Suprapubic skin (tissue), 4 donors: Measurements from ENCODE around the gene GPRC5C. TPM values are rescaled to one million over a fixed set of nuclear protein-coding genes. Genes with fewer than 3 reads are reported as not detected.

Experiments
- DNase-seq, 2 donors: peaks; one replicate each; pipeline ENCODE4 v3.0.0-alpha.2; 2019; ENCODE audit warnings: low spot score in 2 of 2
- H3K27ac ChIP-seq: fragments of 200-600 bp; sonication (generic); one replicate; pipeline ENCODE4 v1.5.1; 2019
- H3K27me3 ChIP-seq: fragments of 200-600 bp; sonication (generic); one replicate; pipeline ENCODE4 v1.5.1; 2019
- H3K36me3 ChIP-seq: fragments of 200-600 bp; sonication (generic); one replicate; pipeline ENCODE4 v1.5.1; 2019
- H3K4me1 ChIP-seq: fragments of 200-600 bp; sonication (generic); one replicate; pipeline ENCODE4 v1.5.1; 2019
- H3K4me3 ChIP-seq: fragments of 200-600 bp; sonication (generic); one replicate; pipeline ENCODE4 v1.5.1; 2019; ENCODE audit warnings: mild to moderate bottlenecking
- H3K9me3 ChIP-seq: fragments of 200-600 bp; sonication (generic); one replicate; pipeline ENCODE4 v1.5.1; 2019
- EP300 ChIP-seq: sonication (generic); formaldehyde crosslinking; IDR thresholded peaks from one replicate; pipeline ENCODE4 v1.6.1; 2017; ENCODE audit warnings: antibody characterized with exemption
- POLR2A ChIP-seq, 2 donors: fragments of 450-650 bp; IDR thresholded peaks; one replicate each; pipeline ENCODE4 v1.6.1; 2017; ENCODE audit warnings: antibody characterized with exemption in 2 of 2, mild to moderate bottlenecking in 2 of 2, moderate library complexity in 2 of 2
- POLR2AphosphoS5 ChIP-seq, 3 donors: sonication (generic); formaldehyde crosslinking; IDR thresholded peaks; one replicate each; pipeline ENCODE4 v1.6.1; 2017; ENCODE audit warnings: antibody characterized with exemption in 3 of 3
- WGBS: methylation state at CpG from one replicate; pipeline ENCODE4 v1.1.5; 2018; 5-methylcytosine and 5-hydroxymethylcytosine counted together
- total RNA-seq, 4 donors: library from RNA; depleted of rRNA; stranded (reverse); fragments of >200 nt; gene quantifications; one replicate each; pipeline ENCODE4 v1.1.0, GENCODE V29; 2016
- TF ChIP-seq, protein P1 (sequence below), 2 donors: fragments of 200-600 bp in 1 of 2; fragments of 450-650 bp in 1 of 2; sonication (generic) in 1 of 2; IDR thresholded peaks; one replicate each; pipeline ENCODE4 v1.5.1; 2016 to 2019; ENCODE audit warnings: antibody characterized with exemption in 2 of 2, mild to moderate bottlenecking in 1 of 2, moderate library complexity in 1 of 2

GPRC5C gene
- total RNA-seq, 4 donors from 2014 or later, result 72.0 to 106 (median 91.5) TPM

GRCh38 chr17:74467221-74467951 lies 35.5 kb downstream of the GPRC5C start:
- TF ChIP-seq EP300 (no peak), POLR2A (IDR thresholded peaks at IDR 0.05) (no peak), POLR2AphosphoS5 (IDR thresholded peaks at IDR 0.05) (no peak)
- TF ChIP-seq, protein P1, sequence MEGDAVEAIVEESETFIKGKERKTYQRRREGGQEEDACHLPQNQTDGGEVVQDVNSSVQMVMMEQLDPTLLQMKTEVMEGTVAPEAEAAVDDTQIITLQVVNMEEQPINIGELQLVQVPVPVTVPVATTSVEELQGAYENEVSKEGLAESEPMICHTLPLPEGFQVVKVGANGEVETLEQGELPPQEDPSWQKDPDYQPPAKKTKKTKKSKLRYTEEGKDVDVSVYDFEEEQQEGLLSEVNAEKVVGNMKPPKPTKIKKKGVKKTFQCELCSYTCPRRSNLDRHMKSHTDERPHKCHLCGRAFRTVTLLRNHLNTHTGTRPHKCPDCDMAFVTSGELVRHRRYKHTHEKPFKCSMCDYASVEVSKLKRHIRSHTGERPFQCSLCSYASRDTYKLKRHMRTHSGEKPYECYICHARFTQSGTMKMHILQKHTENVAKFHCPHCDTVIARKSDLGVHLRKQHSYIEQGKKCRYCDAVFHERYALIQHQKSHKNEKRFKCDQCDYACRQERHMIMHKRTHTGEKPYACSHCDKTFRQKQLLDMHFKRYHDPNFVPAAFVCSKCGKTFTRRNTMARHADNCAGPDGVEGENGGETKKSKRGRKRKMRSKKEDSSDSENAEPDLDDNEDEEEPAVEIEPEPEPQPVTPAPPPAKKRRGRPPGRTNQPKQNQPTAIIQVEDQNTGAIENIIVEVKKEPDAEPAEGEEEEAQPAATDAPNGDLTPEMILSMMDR (IDR thresholded peaks at IDR 0.05), result no peak
- H3K4me3 ChIP-seq, result peak overlapping the region; percentile 34
- H3K36me3 ChIP-seq, result no peaks in the 10 kb centered on the region
- no peaks in the 10 kb centered on the region for H3K9me3 ChIP-seq
- H3K27me3 ChIP-seq, result peaks cover 40% of the 10 kb centered on the region
- no peak overlapping the region for H3K27ac ChIP-seq
- 54% methylated on average over 21 of the region's 21 CpGs for WGBS
- peaks cover 5% of the 10 kb centered on the region for H3K4me1 ChIP-seq
- DNase-seq, result no peak

- no peak overlapping the region for H3K27ac ChIP-seq
- no peaks in the 10 kb centered on the region for H3K9me3 ChIP-seq
- peaks cover 5% of the 10 kb centered on the region for H3K4me1 ChIP-seq
- peaks cover 61% of the 10 kb centered on the region for H3K27me3 ChIP-seq
- no peaks in the 10 kb centered on the region for H3K36me3 ChIP-seq
- no peak for TF ChIP-seq POLR2AphosphoS5 (IDR thresholded peaks at IDR 0.05)
- TF ChIP-seq, protein P1 (IDR thresholded peaks at IDR 0.05), result no peak
- no peak for TF ChIP-seq EP300
- no peak for TF ChIP-seq POLR2A (IDR thresholded peaks at IDR 0.05)
- no peak overlapping the region for H3K4me3 ChIP-seq
- whole genome bisulfite sequencing, result 95% methylated on average over 3 of the region's 3 CpGs
- DNase-seq, result no peak
Observed at GRCh38 chr17:74471341-74471740, 39.5 kb downstream of the GPRC5C start.

- Histone ChIP-seq H3K4me3 (no peak overlapping the region), H3K36me3 (no peaks in the 10 kb centered on the region), H3K27ac (no peak overlapping the region), H3K4me1 (no peaks in the 10 kb centered on the region), H3K9me3 (no peaks in the 10 kb centered on the region), H3K27me3 (peaks cover 54% of the 10 kb centered on the region)
- 82% methylated on average over 4 of the region's 4 CpGs for WGBS
- TF ChIP-seq POLR2A (IDR thresholded peaks at IDR 0.05) (no peak), POLR2AphosphoS5 (IDR thresholded peaks at IDR 0.05) (no peak), EP300 (no peak)
- TF ChIP-seq, protein P1 (IDR thresholded peaks at IDR 0.05), result no peak
- DNase-seq, result no peak
Observed at GRCh38 chr17:74472890-74473289, 41.0 kb downstream of the GPRC5C start.

DNA sequence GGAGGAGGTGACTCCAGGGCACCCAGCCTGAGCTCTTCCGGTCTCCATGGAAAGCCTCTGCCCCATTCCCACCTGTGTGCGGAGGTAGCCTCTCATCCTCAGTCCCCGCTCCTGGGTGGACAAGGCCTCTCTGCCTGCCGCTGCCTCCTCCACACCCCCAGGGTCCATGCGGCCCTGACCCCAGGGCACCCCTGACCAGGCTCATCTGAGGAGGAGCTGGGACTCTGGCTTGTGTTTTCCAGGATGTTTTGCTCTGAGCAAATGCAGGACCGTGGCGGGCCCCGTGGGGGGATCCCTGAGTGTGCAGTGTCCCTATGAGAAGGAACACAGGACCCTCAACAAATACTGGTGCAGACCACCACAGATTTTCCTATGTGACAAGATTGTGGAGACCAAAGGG lies 41.4 kb downstream of the GPRC5C start:
- no peak overlapping the region for H3K27ac ChIP-seq
- H3K4me1 ChIP-seq, result no peaks in the 10 kb centered on the region
- no peaks in the 10 kb centered on the region for H3K9me3 ChIP-seq
- 79% methylated on average over 8 of the region's 8 CpGs for WGBS
- no peaks in the 10 kb centered on the region for H3K36me3 ChIP-seq
- TF ChIP-seq POLR2AphosphoS5 (IDR thresholded peaks at IDR 0.05), result no peak
- no peak for TF ChIP-seq POLR2A (IDR thresholded peaks at IDR 0.05)
- TF ChIP-seq EP300, result no peak
- TF ChIP-seq, protein P1 (IDR thresholded peaks at IDR 0.05), result no peak
- DNase-seq, result no peak
- peaks cover 54% of the 10 kb centered on the region for H3K27me3 ChIP-seq
- H3K4me3 ChIP-seq, result no peak overlapping the region

DNA sequence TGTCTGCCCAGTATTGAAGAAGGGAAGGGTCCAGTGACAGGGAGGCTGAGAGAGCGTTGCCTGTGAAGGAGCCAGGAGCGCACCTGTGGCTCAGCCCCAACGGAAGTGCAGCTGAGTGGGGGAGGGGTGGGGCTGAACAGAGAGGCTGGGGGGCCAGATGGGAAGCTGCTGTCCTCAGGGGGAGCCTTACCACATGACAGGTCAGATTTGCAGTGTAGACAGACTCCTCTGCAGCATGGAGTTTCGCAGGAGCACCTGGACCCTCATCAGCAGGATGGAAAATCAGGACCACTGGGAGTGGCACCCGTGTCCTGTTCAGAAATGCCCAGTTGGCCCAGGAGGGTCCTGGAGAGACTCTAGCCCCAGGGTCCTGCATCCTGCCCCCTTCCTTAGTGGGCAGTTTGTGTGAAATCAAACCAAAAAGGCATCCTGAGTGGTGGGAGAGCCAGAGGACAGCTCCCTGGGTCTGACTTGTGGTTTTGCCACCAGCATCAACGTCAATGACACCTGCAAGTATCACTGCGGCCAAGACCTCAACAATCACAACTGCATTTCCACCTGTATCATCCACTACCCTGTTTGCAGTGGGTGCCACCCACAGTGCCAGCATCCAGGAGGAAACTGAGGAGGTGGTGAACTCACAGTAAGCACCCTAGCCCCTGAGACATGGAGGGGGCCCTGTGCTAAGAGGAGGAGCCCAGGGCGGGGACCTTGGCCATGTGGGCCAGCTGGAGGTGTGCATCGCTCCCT lies 42.3 kb downstream of the GPRC5C start:
- 67% methylated on average over 7 of the region's 9 CpGs for WGBS

More for the DNA sequence above, 42.3 kb downstream of the GPRC5C start:
- no peaks in the 10 kb centered on the region for H3K9me3 ChIP-seq
- DNase-seq, result no peak
- TF ChIP-seq, protein P1 (IDR thresholded peaks at IDR 0.05), result no peak
- TF ChIP-seq POLR2A (IDR thresholded peaks at IDR 0.05) (no peak), POLR2AphosphoS5 (IDR thresholded peaks at IDR 0.05) (no peak), EP300 (no peak)
- H3K4me1 ChIP-seq, result no peaks in the 10 kb centered on the region
- H3K4me3 ChIP-seq, result no peak overlapping the region
- no peaks in the 10 kb centered on the region for H3K36me3 ChIP-seq
- no peak overlapping the region for H3K27ac ChIP-seq
- peaks cover 57% of the 10 kb centered on the region for H3K27me3 ChIP-seq
